GM21786 (cell line): ENCODE data around the gene HDAC1.
"Not testable (repeated sequence)": the region's sequence is repeated elsewhere in the genome, so short reads cannot be mapped to it uniquely, and the experiment has no call there.

Experiments
- ATAC-seq: cut with Tn5 transposase; IDR thresholded peaks from one replicate; pipeline ENCODE4 v1.9.1; 2021; ENCODE audit not compliant: unreplicated experiment

Gene HDAC1

GRCh38 chr1:32273391-32274208 lies 18.3 kb upstream of the HDAC1 start:
- ATAC-seq: no peak

GRCh38 chr1:32274646-32275340 lies 17.1 kb upstream of the HDAC1 start:
- no peak for ATAC-seq

GRCh38 chr1:32275424-32275823 lies 16.5 kb upstream of the HDAC1 start:
- ATAC-seq: no peak

DNA sequence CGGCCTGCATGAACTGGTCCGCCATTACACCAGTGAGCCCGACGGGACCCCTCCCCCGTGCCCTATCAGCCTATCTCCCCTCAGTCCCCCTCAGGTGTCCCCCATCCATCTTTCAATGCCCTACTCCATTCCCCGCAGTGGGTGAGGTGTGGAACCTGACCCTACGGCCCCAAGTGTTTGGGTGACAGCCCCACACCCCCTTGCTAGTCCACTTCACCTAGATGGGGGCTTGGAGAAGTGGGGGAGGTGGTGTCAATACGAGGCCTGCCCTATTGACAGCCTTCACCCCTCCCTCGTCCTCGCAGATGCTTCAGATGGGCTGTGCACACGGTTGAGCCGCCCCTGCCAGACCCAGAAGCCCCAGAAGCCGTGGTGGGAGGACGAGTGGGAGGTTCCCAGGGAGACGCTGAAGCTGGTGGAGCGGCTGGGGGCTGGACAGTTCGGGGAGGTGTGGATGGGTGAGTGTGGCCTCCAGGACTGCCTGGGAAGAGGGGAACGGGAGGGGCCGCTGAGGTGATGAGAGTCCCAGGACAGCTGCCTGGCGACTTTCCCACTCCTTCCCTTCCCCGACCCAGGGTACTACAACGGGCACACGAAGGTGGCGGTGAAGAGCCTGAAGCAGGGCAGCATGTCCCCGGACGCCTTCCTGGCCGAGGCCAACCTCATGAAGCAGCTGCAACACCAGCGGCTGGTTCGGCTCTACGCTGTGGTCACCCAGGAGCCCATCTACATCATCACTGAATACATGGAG lies 15.7 kb upstream of the HDAC1 start:
- ATAC-seq: no peak

DNA sequence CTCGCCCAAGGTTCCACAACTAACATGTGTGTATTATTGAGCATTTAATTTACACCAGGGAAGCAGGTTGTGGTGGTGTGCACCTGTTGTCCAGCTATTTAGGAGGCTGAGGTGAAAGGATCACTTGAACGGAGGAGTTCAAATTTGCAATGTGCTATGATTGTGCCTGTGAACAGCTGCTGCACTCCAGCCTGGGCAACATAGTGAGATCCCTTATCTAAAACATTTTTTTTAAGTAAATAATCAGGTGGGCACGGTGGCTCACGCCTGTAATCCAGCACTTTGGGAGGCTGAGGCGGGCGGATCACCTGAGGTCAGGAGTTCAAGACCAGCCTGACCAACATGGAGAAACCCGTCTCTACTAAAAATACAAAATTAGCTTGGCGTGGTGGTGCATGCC lies 7.1 kb upstream of the HDAC1 start:
- ATAC-seq: not testable (repeated sequence)

GRCh38 chr1:32285658-32286057 lies 6.2 kb upstream of the HDAC1 start:
- no peak for ATAC-seq

DNA sequence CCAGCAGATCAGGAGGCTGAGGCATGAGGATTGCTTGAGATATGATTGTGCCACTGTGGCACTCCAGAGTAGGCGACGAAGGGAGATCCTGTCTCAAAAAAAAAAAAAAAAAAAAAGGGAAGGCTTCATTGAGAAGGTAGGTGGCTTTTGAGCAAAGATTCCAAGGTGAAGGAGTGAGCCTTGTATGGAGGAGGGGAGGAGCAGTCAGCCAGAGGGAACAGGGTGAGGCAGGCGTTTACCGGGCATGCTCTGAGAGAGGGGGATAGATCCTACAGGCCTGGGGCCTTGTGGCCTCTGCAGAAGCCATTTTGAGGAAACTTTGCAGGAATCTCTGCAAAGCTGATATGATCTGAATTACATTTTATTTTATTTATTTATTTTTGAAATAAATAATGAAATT lies 5.1 kb upstream of the HDAC1 start:
- ATAC-seq: no peak

DNA sequence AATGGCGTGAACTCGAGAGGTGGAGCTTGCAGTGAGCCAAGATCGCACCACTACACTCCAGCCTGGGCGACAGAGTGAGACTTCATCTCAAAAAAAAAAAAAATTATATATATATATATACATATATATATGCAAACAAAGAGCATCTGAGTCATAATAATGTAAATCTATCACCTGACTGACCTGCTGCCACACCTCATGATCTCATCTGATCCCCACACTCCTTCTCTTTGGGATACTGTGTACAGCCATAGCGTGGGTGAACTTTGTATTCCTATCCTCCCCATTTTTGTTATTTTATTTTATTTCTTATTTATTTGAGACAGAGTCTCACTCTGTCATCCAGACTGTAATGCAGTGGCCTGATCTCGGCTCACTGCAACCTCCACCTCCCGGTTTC lies 2.6 kb upstream of the HDAC1 start:
- no peak for ATAC-seq

DNA sequence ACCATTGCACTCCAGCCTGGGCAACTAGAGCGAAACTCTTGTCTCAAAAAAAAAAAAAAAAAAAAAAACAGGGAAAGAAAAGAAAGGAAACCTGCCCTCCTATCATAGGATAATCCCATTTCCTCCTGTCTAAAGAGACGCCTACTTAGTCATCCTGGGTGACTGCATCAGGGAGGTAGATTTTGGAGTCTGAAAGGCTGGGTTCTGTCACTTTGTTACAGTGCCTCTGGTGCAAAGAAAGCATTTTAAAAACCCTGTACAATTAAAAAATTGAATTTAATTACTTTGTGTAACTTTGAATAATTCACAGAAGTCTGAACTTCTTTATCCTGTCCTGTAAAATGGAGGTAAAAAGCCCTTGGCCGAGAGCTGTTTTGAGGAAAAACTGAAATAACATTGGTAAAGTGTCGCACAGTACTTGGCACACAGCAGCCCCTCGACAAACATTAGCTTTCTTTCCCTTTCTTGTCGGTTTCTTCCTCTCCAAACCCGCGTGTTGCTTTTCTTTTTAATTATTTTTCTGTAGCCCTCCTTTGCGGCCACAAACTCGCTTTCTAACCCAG lies 657 bp upstream of the HDAC1 start:
- ATAC-seq: no peak

GRCh38 chr1:32298211-32298610 lies 6.3 kb downstream of the HDAC1 start:
- ATAC-seq: not testable (repeated sequence)

GRCh38 chr1:32299327-32299726 lies 7.4 kb downstream of the HDAC1 start:
- no peak for ATAC-seq

GRCh38 chr1:32303358-32303757 lies 11.5 kb downstream of the HDAC1 start:
- no peak for ATAC-seq

DNA sequence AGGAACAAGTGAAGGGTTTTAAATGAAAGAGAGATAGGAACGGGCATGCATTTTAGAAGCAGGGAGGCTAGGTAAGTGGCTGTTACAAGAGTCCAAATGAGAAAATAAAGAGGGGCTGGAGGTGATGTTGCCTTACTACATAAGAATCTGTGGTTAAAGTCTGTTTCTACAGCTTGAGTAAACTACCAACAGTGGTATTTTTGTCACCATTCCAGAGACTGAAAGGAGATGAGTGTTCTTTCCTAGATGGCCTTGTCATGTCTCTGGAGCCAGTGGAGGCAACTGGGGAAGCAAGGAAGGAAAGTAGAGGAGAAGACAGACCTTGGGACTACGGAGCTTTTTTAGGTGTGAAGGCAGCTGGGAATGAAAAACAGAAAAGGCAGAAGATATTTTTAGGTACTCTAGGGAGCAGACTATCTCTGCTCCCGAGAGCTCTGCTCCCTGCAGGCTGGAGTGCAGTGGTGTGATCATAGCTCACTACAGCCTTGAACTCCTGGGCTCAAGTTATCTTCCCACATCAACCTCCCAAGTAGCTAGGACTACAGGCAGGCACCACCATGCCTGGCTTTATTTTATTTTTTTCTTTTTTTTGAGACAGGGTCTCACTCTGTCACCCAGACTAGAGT lies 12.2 kb downstream of the HDAC1 start:
- no peak for ATAC-seq

GRCh38 chr1:32305310-32305709 lies 13.4 kb downstream of the HDAC1 start:
- no peak for ATAC-seq

DNA sequence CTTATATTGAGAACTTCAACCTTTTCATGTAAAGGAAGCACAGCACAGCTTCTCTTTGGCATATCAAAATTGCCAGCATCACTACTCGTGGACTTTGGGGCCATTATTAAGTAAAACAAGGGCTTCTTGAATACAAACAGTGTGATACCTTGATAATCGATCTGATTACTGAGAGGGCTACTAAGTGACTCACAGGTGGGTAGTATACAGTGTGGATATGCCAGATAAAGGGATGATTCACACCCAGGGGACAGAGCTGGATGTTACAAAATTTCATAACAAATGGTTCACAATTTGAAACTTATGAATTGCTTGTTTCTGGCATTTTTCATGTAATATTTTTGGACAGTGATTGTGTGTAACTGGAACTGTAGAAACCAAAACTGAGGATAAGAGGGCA lies 15.4 kb downstream of the HDAC1 start:
- no peak for ATAC-seq

GRCh38 chr1:32309960-32310359 lies 18.1 kb downstream of the HDAC1 start:
- ATAC-seq: no peak

GRCh38 chr1:32311709-32312393 lies 20.0 kb downstream of the HDAC1 start:
- ATAC-seq: no peak

DNA sequence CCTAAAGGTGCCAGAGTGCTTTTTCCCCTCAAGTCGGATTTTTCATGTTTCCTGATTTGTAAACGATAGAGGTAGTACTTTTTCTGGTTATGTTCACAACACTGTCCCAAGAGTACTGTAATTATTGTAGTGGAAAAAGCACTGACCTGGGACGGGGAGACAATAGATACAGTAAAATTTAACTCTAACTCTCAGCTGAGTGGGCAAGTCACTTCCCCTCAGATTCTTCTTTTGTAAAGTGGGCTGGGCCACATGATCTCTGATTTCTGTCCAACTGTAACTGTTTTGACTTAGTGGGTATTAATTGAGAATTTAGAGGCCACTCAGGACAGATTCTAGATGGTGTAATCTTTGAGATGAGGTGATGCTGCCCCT lies 25.0 kb downstream of the HDAC1 start:
- no peak for ATAC-seq

DNA sequence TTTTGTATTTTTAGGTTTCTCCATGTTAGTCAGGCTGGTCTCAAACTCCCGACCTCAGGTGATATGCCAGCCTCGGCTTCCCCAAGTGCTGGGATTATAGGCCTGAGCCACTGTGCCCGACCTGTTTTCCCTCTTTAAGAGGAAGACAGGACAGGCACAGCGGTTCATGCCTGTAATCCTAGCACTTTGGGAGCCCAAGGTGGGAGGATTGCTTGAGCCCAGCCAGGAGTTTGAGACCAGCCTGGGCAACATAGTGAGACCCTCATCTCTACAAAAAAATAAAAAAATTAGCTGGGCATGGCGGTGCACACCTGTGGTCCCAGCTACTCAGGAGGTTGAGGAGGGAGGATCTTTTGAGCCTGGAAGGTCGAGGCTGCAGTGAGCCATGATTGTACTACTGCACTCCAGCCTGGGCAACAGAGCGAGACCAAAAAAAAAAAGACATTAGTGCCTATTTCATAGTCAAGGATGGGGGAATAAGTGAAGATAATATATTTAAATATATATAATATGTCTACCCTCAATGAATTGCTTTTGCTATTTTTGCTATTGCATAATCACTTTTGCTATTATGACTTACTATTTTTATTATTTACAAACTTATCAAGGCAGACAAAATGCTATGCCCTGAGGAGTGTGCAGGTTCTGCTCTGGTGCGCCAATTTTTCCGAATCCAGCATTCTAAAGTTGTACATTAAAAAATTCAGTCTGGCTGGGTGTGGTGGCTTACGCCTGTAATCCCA lies 26.4 kb downstream of the HDAC1 start:
- ATAC-seq: no peak
